ENCODE data around the gene NPIPA8.
"Not testable (repeated sequence)": the region's sequence is repeated elsewhere in the genome, so short reads cannot be mapped to it uniquely, and the experiment has no call there.

The NPIPA8 gene

GRCh38 chr16:18276756-18277155 is 59.8 kb downstream of the NPIPA8 start:
- DNase-seq (ENCODE audit: low read depth in 3 of 3): not testable (repeated sequence)

GRCh38 chr16:18270171-18270570 is 66.4 kb downstream of the NPIPA8 start:
- DNase-seq (ENCODE audit: low read depth in 3 of 3): not testable (repeated sequence)

All from stimulated activated CD4-positive, alpha-beta T cell treated with anti-CD3 and anti-CD28 coated beads, TNF-alpha, amount 100 ng/mL, for 24 hours (primary cell).